ENCODE data around the gene METTL26. TPM values are rescaled to one million over a fixed set of nuclear protein-coding genes. Genes with fewer than 3 reads are reported as not detected.

Gene METTL26
- total and polyA plus RNA-seq, 4 donors, result 26.3 to 69.1 (median 41.4) TPM

GRCh38 chr16:635573-636205 is 416 bp downstream of the METTL26 start:
- peaks cover 13 to 38% (median 23%) of the 10 kb centered on the region in 4 donors for H3K4me1 ChIP-seq (ENCODE audit: control insufficient read depth in 4 of 4, insufficient read depth in 4 of 4, low read length in 3 of 4)
- no peak overlapping the region for H3K9ac ChIP-seq (ENCODE audit: low read depth in 1 of 2, low read length in 2 of 2)
- H3K4me3 ChIP-seq (ENCODE audit: low read depth in 1 of 3, low read length in 3 of 3), result peak overlapping the region; percentile 60 to 80 (median 72)
- no peaks in the 10 kb centered on the region for H3K27me3 ChIP-seq (ENCODE audit: control insufficient read depth in 4 of 4, insufficient read depth in 4 of 4, low read length in 3 of 4)
- TF ChIP-seq ATF3 (IDR thresholded peaks at IDR 0.05) (no peak), EGR1 (IDR thresholded peaks at IDR 0.05; ENCODE audit: low read depth in 2 of 2) (no peak), FOXA1 (IDR thresholded peaks at IDR 0.05) (no peak), HNF4G (IDR thresholded peaks at IDR 0.05) (no peak), RAD21 (IDR thresholded peaks at IDR 0.05) (no peak), TAF1 (conservative IDR thresholded peaks at IDR 0.05) (no peak), GABPA (IDR thresholded peaks at IDR 0.05 in 1 of 2, conservative IDR thresholded peaks at IDR 0.05 in 1 of 2) (no peak), RXRA (IDR thresholded peaks at IDR 0.05) (no peak), YY1 (IDR thresholded peaks at IDR 0.05) (no peak), HNF4A (conservative IDR thresholded peaks at IDR 0.05) (no peak), CTCF (IDR thresholded peaks at IDR 0.05; ENCODE audit: low read depth, low read length, missing input control) (no peak), JUND (IDR thresholded peaks at IDR 0.05) (no peak), NR2F2 (IDR thresholded peaks at IDR 0.05) (no peak), REST (IDR thresholded peaks at IDR 0.05) (no peak), ZBTB33 (IDR thresholded peaks at IDR 0.05) (no peak), MAX (IDR thresholded peaks at IDR 0.05) (no peak), SP1 (IDR thresholded peaks at IDR 0.05) (no peak), FOXA2 (IDR thresholded peaks at IDR 0.05) (no peak)
- H3K9me3 ChIP-seq (ENCODE audit: control insufficient read depth in 4 of 4, low read length in 3 of 4), result no peaks in the 10 kb centered on the region
- H3K27ac ChIP-seq (ENCODE audit: low read depth in 1 of 2, low read length in 2 of 2), result peak overlapping the region; percentile 84 to 99
- WGBS, result 9% methylated on average over 55 of the region's 55 CpGs
- DNase-seq (ENCODE audit: low spot score), result no peak
- H3K36me3 ChIP-seq (ENCODE audit: control insufficient read depth in 4 of 4, insufficient read depth in 3 of 4, low read depth in 1 of 4, low read length in 3 of 4), result peaks cover 0 to 7% (median 0%) of the 10 kb centered on the region in 4 donors
